GM18951 (cell line): ENCODE results near the gene RAD51D.

Experiments
- POLR2A ChIP-seq: IDR thresholded peaks from 4 replicates; pipeline ENCODE4 v1.6.1; 2011; ENCODE audit warnings: mild to moderate bottlenecking; ENCODE audit not compliant: insufficient read length, insufficient read depth; ENCODE audit errors: extremely low read depth
- in situ Hi-C: fragments of 300-500 bp; cut with MboI; formaldehyde crosslinking; loops from one replicate; pipeline ENCODE4 v1.12.0; 2022; ENCODE audit warnings: low sequenced_read_pairs, mixed read lengths, inconsistent platforms; ENCODE audit not compliant: unreplicated experiment

The RAD51D gene

DNA sequence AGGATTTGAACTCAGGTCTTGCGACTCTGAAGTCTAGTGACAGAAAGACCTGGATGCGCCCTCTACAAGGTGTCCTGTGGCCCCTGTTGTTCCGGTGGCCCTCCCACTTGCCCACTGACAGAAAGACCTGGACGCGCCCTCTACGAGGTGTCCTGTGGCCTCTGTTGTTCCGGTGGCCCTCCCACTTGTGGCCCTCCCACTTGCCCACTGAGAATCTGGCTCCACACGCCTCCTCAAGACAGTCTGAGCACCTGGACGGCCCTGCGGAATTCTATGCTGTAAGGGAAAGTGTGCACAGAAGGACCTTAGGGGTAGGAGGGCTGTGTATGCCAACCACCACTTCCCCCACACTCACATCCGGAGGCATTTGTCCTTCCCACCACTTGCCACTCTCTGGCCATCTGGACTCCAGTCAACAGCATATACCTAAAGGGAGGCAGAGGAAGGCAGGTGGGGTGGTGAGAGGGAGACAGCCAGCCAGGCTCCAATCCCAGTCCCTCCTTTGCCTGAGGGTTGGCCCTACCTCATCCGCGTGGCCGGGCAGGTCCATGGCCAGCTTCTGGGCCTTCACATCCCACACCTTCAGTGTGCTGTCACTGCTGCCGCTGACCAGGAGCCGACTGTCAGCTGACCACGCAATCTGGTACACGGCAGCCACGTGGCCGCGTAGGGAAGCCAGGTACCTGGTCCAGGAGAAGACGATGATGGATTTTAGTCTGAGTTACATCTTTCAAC lies 13.3 kb upstream of the RAD51D start:
- in situ Hi-C loops = no loop called here
- TF ChIP-seq POLR2A = no peak

DNA sequence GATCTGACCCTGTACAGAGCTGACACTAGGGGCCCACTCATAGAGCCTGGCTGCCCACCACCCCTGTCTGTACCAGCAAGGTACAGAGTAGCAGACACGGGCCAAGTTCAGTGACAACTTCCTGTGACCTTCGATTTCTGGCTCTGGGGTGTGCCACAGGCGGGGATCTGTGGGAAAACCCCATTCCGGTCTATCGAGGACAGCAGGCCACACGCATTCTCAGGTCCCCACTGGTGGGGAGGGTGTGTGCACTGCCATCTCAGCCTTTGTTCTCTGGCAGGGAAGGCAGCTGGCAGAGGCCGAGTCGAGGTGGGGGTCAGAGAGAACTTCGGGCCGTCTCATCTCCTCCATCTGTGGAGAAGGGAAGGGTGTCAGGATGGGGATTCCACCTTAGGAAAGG lies 12.4 kb upstream of the RAD51D start:
- in situ Hi-C loops = no loop called here
- no peak for TF ChIP-seq POLR2A

DNA sequence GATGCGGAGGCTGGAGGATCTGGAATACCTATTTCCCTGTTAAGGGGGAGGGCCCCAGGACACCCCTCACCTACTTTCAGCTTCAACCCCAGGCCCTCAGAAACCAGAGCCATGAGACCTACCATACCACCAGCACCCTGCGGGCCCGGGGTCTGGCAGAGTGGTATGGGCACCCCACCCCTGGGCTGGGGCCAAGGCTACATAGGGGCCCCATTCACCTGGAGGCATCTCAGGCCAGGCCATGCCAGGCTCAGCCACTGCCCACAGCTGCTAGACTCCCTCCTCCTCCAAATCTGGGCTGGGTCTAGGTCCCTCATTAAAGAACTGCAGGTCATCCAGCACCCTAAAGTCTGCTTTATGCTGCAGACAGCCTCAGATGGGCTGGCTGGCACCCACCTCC lies 10.7 kb upstream of the RAD51D start:
- in situ Hi-C loops = no loop called here
- TF ChIP-seq POLR2A = no peak

DNA sequence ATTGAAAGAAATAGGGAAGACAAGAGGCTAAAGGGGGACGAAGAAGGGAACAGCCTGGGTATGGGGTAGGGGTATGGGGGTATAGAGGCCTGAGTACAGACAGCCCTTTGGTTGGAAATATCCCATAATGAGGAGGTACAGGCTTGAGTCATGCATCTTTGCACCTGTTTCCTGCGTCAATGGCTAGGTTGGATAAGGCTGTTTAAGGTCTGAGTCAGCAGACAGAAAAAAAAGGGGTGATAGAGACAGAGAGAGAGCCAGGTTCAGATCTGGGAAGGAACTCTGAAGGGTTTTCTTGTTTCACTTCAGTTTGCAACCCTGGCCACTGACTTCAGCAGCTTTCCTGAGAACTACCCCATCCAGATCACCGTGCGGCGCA lies 10.3 kb upstream of the RAD51D start:
- in situ Hi-C loops = no loop called here
- TF ChIP-seq POLR2A = no peak

DNA sequence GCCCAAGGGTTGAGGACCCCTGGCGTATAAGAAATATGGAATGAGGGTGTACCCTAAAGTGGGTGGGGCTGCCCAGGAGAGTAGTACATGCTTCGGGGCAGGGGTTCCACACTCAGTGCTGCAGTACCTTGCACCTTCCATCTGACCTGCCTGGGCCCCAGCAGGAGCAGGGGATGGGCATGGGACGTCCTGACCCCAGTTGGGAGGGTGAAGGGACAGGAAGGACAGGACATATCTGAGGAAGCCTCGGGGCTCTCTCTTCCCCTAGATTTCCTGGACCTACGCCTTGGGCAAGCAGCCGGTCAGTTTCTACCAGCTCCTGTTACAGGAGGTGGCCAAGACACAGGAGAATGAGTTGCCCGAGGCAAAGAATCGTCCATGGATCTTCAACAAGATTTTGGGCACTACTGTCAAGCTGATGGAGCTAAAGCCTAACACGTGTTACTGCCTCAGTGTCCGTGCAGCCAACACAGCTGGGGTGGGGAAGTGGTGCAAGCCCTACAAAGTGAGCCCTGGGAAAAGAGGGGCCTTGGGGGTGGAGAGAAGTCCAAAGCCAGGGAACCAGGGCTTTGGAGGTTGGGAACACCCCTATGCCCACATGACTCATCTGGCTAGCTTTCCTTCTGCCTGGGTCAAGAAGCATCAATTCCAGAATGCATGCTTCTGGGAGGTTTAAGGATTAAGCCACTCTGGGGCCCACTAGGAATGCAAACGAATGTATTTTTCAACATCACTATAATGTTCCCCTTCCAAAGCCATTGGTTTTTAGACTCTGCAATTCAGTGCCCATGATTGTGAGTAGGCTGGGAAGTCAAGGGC lies 9.7 kb upstream of the RAD51D start:
- in situ Hi-C loops = no loop called here
- no peak for TF ChIP-seq POLR2A

DNA sequence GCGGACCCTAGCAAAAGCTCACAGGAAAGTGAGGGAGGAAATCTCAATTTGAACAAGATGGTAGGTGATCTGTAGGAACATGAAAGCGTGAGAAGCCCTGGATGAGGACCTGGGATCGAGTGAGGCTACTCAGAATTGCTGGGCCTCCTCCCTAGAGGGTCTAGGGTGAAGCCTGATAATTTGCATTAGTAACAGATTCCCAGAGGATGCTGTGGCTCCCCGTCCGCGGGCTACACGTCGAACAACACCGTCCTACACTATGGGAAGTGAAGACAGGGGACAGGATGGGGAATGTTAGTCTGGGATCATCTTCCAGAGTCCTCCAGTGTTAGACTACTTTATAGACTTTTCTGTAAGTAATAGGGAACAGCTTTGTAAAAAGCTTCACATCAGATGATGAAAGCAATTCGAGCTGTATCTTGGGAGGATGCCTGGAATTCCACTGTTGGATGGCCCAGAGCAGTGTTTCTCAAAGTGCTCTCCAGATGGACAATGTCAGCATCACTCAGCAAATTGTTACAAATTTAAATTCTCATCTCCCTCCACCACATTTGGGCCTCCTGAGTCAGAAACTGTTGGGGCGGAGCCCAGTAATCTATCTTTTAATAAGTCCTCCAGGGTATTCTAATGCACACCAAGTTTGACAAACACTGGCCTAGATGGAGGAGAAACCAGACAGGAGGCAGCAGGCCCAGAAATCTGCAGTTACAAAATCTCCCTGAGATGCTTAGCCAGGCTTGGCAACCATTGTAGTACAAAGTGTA lies 8.3 kb upstream of the RAD51D start:
- no peak for TF ChIP-seq POLR2A
- in situ Hi-C loops = no loop called here

DNA sequence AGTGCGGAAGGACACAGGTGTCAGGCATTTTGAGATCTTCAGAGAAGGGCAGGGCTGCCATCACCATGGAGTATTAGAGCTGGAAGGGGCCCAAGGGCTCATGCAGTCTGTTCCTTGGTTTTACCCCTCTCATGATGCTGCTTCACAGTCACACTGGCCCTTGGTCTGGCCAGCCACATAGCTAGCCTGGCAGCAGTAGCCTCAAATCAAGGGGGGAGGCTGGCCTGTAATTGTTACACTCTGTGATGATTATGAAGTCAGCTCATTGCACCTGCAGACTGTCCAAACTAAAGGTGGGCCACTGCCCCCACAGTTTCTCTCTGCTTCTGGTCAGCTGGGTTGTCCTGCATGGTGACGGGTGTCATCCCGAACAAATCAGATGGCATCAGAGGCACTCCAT lies 1.7 kb upstream of the RAD51D start, which contains the start of gene FNDC8:
TSS of gene FNDC8 (plus strand) at position 301 of the 400 bp plus-strand sequence. CDS start at position 380, 79 bp downstream.
- in situ Hi-C loops = loop anchor here (5.0 to 25.0 kb wide), 2 partner anchors 584 to 699 kb away; no protein-coding TSS in a partner anchor
- no peak for TF ChIP-seq POLR2A

DNA sequence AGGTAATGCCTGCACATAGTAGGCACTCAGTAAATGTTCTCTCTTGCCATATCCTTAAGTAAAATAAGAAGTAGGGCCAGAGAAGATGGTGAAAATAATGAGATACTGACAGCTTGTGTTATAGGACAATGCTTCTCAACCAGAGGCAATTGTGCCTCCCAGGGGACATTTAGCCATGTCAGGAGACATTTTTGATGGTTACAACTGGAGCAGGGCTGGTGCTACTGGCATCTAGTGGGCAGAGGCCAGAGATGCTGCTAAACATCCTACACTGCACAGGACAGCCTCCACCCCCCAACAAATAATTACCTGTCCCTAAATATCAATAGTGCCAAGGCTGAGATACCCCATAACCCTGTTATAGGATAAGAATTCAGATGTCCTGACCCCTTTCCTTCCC lies 1.7 kb downstream of the RAD51D start:
- in situ Hi-C loops = loop anchor here (25.0 kb wide), 1 partner anchor 581 kb away; no protein-coding TSS in a partner anchor
- no peak for TF ChIP-seq POLR2A

DNA sequence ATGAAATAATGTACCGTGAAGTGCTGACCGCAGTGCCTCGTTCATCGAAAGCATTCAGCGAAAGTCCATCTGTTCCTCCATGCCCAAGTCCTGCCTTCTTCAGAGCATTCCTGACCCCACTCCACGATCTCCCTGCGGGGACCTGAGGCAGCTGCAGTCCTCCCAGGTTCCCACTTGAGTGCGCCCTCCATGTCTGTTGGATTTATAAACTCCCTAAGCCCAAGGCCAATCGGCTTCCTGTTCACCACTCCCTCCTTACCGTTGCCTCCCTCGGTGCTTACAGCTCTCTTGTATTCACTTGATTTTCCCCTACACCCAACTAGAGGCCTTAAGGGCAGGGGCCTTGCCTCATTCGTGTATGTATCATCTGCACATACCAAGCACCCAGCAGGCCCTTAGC lies 2.8 kb downstream of the RAD51D start:
- no peak for TF ChIP-seq POLR2A
- in situ Hi-C loops = loop anchor here (25.0 kb wide), 1 partner anchor 580 kb away; no protein-coding TSS in a partner anchor

DNA sequence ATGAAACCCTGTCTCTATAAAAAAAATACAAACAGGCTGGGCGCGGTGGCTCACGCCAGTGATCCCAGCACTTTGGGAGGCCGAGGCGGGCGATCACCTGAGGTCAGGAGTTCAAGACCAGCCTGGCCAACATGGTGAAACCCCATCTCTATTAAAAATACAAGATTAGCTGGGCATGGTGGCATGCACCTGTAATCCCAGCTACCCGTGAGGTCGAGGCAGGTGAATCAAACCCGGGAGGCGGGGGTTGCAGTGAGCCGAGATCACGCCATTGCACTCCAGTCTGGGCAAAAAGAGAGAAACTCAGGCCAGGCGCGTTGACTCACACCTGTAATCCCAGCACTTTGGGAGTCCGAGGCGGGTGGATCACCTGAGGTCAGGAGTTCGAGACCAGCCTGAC lies 8.9 kb downstream of the RAD51D start:
- in situ Hi-C loops = loop anchor here (25.0 kb wide), 1 partner anchor 573 kb away; no protein-coding TSS in a partner anchor

DNA sequence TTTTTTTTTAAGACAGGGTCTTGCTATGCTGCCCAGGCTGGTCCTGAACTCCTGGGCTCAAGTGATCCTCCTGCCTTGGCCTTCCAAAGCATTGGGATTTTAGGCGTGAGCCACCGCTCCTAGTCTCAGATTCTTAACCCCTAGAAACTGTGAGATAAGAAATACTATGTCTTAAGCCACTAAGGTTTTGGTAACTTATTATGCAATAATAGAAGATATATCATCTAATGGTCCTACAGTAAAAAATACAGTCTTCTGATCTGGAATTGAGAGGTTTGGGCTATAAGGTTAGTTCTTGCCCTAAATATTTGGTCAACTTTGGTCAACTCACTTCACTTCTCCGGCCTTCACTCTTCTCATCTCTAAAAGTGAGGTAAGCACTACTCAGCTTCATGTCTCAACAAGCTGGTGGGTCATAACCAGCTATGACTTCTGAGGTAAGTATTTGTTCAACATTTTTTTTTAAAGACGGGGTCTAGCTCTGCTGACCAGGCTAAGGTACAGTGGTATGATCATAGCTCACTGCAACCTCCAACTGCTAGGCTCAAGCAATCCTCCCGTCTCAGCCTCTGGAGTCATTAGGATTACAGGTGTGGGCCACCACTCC lies 14.7 kb downstream of the RAD51D start:
- TF ChIP-seq POLR2A = no peak

DNA sequence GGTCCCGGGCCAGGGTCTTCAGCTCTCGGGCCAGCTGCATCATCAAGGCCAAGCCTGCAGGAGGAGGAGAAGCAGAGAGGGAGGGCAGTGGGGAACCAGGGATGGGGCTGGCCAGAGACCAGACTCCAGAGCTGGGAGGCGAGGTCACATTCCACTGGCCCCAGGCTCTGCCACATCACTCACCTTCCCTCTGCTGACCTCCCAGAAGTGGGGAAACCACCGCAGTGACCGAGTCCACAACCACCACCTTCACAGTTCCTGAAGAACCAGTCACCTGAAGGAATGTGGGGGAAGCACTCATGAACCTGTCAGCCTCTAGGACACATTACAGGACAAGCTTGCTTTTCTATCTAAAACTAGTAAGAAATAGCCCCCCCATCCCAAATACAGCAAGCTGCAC lies 16.4 kb downstream of the RAD51D start:
- no peak for TF ChIP-seq POLR2A
- in situ Hi-C loops = loop anchor here (25.0 kb wide), 1 partner anchor 566 kb away; no protein-coding TSS in a partner anchor

More for the DNA sequence above, 14.7 kb downstream of the RAD51D start:
- in situ Hi-C loops = loop anchor here (25.0 kb wide), 1 partner anchor 568 kb away; no protein-coding TSS in a partner anchor

DNA sequence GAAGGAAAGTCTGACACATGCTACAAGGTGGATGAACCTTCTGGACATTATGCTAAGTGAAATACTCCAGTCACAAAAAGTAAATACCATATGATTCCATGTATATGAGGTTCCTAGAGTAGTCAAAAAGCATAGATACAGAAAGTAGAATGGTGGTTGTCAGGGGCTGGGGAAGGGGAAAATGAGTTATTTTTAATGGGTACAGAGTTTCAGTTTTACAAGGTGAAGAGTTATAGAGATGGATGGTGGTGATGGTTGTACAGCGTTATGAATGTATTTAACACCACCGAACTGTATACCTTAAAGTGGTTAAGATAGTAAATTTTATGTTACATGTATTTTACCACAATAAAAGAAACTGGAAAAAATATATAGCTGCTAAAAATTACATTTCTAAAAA lies 17.9 kb downstream of the RAD51D start:
- in situ Hi-C loops = loop anchor here (25.0 kb wide), 1 partner anchor 564 kb away; no protein-coding TSS in a partner anchor
- no peak for TF ChIP-seq POLR2A

DNA sequence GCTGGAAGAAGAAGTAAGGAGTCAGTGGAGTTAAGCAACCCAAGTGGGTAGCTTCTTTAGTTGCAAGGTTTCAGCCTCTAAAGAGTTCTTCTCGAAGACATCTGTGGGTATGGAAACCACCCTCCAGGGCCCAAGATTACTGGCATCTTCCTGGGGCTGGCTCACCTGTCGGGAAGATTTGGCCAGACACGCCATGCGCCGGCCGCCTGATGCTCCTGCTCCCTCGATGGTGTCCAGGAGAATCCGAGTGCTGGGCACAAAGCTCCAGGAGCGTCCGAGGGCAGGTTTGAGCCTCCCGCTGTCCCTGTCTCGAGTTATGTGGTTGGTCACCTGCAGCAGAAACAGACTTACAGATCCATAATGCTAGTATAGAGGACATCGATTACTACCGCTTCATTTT lies 18.6 kb downstream of the RAD51D start:
- TF ChIP-seq POLR2A = no peak
- in situ Hi-C loops = loop anchor here (25.0 kb wide), 1 partner anchor 564 kb away; no protein-coding TSS in a partner anchor
